GM19239 (cell line): ENCODE data around the gene KIF12.

Experiments used
- DNase-seq: peaks from one replicate; pipeline ENCODE4 v3.0.0; 2011; ENCODE audit warnings: low spot score; ENCODE audit not compliant: insufficient read length
- FAIRE-seq: peaks from 2 replicates; lab custom pipeline; 2011; peaks lifted over from hg19 to GRCh38; lab: Jason Lieb, UNC

The KIF12 gene

DNA sequence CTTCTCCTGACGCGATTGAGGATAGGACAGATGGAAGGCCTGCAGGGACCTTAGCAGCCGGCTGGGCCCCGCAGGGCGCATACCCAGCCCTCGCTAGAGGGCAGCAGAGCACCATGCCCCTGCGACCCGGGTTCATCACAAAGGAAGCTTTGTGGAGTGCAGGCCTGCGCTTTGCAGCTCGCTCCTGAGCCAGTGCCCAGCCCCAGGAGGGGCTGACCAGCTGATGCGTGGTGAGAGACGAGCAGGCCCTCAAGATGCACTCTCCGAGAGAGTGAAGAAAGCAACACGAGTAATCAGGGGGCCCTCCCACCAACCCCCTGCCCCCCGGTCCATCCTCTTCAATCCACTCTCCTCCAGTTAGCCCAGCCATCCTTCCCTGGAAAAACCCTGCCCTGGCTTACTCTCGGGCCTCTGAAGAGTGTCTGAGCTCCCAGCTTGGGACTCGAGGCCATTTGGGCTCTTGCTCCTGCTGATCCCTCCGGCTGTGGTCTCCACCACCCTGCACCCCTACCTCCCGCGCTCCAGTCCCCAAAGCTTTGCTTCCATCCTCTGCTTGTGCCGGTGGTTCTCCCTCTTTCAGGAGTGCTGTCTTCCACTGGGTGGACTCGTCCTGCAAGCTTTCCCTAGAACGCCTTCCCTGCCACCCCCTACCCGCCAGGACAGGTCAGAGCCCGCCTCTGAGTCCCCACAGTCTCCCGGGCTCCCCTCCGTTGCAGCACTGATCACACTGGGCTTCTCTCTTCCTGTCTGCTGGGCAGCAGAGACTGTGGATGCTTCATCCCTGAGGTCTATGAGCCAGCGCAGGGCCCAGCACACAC lies 9.1 kb upstream of the KIF12 start:
- DNase-seq: peak; percentile 59
- FAIRE-seq: peak; percentile 37

GRCh38 chr9:114107286-114108001 lies 8.4 kb upstream of the KIF12 start:
- DNase-seq: no peak
- no peak for FAIRE-seq

- no peak for DNase-seq
- no peak for FAIRE-seq
Observed at GRCh38 chr9:114105236-114105635, 6.1 kb upstream of the KIF12 start.

DNA sequence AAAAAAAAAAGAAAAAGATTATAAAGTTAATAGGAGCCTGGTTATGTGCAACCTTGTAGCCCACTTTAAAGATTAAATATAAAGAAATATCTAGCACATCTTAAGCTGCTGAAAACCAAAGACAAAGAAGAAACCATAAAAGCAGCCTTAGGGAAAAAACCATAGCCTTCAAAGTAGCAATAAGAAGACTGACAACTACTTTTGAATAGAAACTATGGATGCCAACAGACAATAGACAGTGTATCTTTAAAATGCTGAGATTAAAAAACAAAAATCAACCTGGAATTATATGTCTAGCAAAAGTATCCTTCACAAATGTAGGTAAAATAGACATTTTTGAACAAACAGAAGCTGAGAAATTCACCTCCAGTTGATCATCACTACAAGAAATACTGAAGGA lies 3.4 kb upstream of the KIF12 start:
- no peak for FAIRE-seq
- no peak for DNase-seq

DNA sequence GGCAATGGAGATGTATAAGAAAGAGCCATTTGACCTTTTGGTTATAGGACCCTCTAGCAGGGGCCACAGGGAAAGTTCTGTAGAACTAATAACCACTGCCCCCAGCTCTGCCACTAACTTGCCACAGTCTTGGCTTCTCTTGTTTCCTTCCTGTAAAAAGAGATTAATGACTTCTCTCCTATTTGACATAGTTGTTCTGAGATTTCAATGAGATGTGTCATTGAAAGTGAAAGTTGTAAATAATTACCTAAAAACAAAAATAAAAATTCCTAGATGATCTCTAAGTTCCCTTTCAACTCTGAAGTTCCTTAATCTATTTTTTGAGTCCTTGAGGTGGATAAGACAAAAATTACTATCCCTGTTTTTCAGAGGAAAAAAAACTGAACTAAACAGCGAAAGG lies 1.4 kb upstream of the KIF12 start:
- FAIRE-seq (no peak), DNase-seq (no peak)

DNA sequence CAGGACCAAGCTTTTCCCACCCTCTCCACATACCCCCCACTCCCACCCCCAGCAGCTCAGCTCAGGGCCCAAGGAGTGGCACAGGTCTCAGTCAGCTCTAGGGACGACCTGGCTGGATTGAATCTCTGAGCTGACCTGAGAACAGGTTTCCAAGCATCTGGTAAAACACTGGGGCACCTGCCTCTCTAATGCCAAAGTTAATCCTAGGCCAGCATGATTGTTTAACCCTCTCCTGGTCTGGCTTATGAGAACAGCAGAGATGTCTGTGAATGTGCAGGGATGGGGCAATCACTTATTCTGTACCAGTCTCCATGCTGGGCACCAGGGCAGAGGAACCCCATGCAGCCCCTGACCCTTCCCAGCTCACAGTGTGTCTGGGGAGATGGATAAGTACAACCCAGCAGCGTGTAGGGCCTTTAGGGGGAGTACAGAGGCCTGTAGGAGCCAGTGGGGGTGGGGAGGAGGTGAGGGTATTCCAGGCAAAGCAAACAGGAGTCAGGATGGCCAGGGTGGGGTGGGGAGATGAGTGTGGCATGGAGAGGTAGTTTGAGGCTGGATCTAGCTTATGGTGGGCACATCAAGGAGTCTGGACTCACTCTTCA lies 678 bp upstream of the KIF12 start:
- no peak for DNase-seq
- no peak for FAIRE-seq

GRCh38 chr9:114098021-114098935 lies 814 bp downstream of the KIF12 start:
- FAIRE-seq (no peak), DNase-seq (no peak)

GRCh38 chr9:114097613-114098020 lies 1.5 kb downstream of the KIF12 start:
- DNase-seq (no peak), FAIRE-seq (no peak)

DNA sequence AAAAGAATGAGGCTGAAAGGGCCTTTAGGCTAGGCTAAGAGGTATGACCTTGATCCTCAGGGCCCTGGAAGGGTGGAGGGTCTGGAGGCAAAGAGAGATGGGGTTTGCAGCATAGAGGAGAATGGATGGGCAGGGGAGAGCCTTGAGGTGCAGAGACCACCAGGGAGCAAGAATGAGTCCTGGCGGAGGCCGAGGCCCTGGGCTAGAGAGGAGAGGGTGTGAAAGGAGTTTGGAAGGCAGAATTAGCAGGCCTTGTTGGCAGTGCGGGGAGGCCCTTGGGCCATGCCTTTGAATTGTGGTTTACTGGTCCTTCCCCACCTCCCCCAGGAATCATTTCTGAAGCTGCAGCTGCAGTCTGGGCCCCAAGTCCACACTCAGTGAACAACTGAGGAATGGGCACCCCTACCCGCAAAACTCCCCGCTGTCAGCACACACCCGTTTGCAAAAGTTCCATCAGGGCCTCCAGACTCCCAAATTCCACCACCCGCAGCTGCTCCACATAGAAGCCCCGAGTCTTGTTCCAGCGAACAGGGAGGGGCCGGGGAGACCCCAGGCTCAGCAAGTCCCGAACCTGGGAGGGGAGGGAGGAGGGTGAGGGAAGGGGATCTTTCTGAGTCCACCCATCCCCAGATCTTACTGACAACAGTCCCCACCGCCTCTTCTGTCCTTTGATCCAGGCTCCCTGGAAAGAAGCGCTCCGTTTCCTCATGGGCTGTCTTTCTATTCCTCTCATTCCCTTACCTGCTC lies 2.1 kb downstream of the KIF12 start:
- FAIRE-seq: no peak
- no peak for DNase-seq

DNA sequence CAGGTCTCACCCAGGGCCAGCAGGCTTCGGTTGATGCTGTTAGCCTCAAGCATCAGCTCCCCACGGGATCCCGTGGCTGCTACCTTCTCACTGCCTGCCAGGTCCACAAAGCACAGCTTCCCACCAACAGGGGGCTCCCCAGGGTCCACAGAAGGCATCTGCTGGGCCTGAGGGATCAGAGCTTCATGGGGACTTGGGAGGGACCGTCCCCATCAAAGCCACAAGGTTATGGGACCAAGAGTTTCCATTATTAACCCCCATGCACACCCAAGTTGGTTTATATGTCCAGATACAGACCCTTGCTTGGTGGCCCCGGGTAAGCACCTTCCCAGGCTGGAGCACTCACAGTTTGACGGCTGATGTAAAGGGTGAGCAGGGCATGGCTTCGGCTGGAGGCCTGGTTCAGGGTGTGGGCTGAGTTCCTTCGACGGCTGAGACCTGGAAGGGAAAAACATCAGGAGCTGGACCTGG lies 3.0 kb downstream of the KIF12 start:
- DNase-seq (no peak), FAIRE-seq (no peak)

DNA sequence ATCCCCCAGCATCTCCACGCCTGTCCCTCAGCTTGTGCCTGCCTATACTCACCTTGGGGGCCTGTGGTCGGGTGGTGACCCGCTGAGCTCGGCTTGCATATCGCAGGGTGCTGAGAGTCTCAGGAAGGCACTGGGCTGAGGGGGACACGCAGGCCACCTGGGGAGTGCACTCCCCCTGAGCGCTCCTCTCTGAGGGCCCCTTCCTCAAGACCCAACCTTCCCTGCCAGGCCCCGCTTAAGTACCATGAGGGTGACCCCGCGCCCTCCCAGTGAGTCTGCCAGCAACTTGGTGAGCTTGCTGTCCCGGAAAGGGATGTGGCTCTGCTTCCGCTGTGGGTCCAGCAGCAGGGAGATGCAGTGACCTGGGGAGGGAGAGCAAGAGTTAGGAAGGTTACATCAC lies 4.1 kb downstream of the KIF12 start:
- FAIRE-seq: no peak

DNA sequence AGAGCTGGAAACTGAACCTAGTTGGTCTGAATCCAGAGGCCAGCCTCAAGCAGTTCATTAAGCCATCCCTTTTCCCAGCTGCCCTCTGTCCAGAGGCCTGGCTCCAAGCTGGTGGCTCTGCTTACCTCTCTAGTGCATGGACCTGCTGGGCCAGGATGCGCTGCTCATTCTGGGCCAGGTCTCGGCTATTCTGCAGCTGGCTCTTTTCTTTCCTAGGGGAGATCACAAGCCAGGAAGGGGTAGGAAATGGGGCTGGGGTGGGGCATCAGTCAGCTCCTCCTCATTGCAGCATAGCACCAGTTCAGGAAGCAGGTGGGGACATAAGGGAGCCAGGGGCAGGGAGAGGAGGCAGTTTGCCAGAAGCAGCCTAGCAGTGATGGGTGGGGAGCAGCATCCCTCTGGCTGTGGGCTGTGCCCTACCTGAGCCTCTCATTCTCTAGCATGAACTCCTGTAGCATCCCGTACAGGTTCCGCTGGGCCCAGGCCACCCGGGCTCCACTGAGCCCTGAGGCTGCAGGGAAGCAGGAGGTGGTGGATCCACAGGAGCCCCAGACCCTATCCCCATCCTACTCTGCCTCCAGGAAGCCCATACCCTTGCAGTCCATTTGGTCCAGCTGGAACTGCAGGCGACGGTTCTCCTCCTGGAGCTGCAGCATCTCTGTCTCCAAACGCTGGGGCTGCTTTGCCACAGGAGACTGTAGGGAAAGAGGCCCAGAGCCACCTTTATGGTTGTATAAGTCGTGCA lies 5.2 kb downstream of the KIF12 start:
- FAIRE-seq (no peak), DNase-seq (no peak)

More for the DNA sequence above, 4.1 kb downstream of the KIF12 start:
- DNase-seq: no peak

DNA sequence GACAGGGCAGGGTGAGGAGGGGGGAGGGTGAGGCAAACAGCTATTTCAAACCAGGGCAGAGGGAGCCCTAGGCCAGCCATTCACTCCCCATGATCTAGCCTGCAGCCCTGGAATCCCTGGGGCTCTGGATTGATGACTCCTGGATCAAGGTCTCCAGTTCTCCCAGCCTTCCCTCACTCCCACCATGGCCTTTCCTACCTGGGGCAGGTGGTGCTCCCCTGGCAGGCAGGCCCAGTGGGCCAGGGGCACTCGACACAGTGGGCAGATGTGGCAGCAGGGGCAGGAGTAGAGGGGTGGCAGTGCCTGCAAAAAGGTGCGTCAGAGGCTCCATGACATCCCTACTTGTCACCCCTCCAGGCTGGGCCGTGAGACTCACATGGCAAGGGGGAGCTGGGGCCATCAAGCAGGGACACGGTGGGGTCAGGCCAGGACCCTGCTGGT lies 6.0 kb downstream of the KIF12 start:
- FAIRE-seq: no peak

GRCh38 chr9:114092336-114092735 lies 6.8 kb downstream of the KIF12 start:
- no peak for DNase-seq
- FAIRE-seq: no peak

More for the DNA sequence above, 6.0 kb downstream of the KIF12 start:
- DNase-seq: no peak

- DNase-seq (no peak), FAIRE-seq (no peak)
Observed at GRCh38 chr9:114091711-114092110, 7.4 kb downstream of the KIF12 start.

DNA sequence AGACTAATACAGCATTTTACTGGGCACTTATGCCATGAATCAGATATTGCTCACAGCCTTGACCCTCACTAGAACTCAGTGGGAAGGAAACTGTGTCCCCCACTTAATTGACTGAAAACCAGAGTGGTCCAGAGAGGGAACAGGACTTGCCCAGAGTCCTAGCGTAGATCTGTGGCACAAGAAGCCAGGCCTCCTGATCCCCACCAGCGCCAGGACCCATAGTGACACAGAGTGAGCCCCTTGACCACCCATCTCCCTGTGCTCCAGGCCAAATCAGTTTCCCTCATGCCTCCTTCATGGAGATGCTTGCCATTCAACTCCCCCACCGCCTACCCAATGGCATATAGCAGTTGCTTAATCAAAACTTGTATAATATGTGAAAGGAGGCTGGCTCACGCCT lies 8.3 kb downstream of the KIF12 start:
- no peak for FAIRE-seq
- DNase-seq: no peak

DNA sequence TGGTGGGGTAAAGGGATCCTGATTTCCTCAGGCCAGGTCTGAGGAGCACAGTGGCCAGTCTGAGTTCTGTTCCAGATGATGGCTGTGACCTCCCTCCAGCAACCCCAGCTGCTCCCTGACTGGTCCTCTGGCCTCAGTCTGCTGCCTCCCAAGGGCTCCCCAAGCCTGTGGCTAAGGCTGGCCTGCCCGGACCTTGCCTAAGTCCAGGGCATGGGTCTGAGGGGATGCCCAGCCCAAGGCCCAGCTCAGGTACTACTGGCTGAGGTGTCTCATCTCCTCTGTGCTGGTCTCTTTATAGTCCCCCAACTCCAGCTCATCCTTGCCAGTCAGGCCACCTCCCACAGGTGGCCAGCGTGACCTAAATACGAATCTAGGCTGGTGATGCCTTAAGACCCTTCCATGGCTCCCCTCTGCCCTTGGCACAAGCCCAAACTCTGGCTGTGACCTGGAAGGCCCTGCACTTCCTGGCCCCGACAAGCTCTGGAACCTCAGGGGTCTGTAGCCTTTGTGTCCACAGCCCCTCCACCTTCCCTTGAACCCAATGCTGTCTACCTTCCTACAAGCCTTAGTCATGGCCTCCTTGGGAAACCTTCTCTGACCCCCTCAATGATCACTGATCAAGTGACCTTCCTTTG lies 9.8 kb downstream of the KIF12 start:
- DNase-seq (no peak), FAIRE-seq (no peak)

GRCh38 chr9:114088571-114089170 lies 10.4 kb downstream of the KIF12 start:
- DNase-seq: no peak
- FAIRE-seq: no peak
